Left forelimb (tissue), 1 donor: ENCODE results near the gene AREL1.

Source experiments
- DNase-seq: peaks from one replicate; pipeline ENCODE4 v3.0.0-alpha.2; 2018; ENCODE audit warnings: low spot score

The AREL1 gene

DNA sequence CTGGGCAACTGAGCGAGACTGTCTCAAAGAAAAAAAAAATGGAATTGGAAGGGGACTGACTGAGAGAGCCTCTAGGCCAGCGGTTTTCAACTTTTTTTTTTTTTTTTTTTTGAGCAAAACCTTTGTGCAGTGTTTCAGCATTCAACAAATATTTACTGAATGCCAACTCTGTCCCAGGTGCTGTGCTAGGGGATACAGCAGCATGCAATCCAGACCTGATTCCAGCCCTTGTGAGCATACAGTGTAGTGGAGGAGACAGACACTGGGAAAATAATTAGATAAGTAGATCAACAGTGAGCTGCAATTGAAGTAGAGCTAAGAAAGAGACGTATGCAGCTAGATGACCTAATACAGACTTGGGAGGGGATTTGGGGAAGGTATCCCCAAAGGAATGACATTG lies 77.0 kb downstream of the AREL1 start:
- DNase-seq: no peak

DNA sequence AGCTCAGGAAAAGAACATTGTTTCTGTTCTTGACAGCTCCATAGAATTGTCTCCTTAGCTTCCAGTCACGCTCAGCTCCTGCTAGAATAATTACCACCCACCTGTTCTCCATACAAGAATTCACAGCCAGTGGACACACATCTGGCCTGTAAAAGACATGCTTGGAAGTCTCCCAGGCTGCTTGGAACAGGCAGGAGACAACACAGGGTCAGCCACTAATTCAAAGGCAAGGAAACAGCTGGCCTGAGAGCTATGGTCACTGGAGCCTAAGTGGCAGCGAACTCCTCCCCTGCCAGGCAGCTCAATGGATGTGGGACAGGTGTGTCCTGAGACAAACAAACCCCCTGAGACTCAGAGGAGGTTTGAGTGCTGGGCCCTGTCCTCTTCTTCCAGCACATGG lies 77.9 kb downstream of the AREL1 start:
- DNase-seq: no peak

DNA sequence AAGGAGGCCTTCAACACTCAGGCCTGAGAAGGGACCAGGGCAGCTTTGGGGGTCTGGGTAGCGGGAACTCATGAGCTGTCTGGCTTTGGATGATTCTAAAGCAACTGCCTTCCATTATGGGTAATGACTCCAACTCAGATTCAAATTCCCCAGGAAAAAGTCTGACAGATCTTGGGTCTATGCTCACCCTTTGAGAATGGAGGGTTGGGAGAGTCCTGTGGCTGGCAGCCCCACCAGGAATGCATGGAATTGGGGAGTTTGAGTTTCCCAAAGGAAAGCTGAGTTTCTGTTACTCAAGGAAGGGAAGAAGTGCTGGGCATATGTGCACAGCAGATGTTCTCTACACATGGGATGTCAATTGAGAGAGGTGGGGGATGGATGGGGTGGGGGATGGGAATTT lies 78.4 kb downstream of the AREL1 start:
- no peak for DNase-seq

DNA sequence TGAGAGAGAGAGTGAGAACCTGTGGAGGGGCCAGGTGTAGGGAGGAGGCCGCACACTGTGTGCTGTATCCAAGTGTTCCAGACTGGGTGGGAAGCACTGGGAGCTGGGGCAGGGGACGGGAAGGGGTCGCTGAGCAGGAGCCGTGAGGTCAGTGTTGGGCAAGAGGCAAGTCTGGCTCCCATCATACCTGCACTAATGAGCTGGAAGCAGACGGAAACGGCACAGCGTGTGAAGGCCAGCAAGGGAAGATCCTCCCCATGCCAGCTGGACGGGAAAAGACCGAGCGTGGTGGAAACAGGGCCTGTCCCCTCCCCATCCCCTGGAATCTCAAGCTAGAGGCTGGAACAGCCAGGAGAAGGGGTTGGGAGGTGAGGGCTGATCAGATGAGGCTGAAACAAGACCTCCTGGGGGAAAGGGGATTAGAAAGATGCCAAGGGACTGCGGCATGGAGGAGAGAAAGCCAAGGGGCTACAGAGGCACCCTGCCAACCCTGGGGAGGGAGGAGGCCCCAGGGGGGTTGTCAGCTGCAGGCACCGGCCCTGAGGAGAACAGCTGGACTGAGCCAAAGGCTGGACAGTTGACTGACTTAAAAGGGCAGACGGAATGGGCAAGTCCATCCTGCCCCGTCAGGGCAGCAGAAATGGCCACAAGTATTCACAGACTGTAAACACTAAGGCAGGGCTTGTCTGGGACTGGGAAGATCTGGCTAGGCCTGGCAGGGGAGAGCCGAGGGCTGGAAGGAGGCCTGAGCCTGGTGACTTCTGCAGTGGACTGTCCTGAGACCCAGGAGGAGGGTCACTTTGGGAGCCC lies 81.8 kb downstream of the AREL1 start:
- DNase-seq: no peak

DNA sequence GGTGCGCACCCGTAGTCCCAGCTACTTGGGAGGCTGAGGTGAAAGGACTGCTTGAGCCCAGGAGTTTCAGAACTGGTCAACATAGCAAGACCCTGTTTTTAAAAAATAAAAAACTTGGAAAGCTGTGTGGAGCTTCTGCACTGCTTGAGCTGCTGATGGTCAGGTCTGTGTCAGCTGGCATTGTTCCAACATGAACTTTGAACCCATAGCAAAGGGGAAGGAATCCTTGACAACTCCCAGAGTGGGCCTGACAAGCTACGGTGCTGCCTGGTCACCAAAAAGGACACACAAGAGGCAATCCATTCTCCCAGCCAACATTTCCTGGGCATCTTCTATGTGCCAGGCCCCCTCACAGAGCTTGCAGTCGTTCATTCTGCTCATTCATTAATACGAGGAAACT lies 84.5 kb downstream of the AREL1 start:
- DNase-seq: no peak

DNA sequence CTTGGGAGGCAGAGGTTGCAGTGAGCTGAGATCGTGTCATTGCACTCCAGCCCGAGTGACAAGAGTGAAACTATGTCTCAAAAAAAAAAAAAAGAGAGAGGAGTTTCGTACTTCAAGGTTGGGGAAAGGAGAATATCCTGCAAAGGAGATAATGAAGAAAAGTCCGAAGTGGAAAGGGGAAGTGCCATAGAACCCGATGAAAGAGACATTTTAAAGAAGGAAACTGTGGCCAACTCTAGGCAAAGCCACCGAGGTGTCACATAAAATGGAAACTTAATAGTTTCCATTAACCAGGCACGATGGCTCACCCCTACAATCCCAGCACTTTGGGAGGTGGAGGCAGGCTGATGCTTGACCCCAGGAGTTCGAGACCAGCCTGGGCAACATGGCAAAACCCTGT lies 85.8 kb downstream of the AREL1 start:
- no peak for DNase-seq

DNA sequence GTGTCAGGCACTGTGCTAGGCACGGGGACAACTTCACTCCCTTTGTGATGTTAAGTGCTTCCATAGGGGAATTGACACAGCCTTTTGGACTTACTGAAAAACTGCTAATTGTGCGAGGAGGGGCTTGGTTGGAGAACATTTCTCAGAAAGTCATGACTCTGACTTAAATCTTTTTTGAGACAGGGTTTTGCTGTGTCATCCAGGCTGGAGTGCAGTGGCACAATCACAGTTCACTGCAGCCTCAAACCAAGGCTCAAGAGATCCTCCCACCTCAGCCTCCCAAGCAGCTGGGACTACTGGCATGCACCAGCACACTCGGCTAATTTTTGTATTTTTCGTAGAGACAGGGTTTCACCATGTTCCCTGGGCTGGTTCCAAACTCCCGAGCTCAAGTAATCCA lies 90.6 kb downstream of the AREL1 start:
- no peak for DNase-seq

DNA sequence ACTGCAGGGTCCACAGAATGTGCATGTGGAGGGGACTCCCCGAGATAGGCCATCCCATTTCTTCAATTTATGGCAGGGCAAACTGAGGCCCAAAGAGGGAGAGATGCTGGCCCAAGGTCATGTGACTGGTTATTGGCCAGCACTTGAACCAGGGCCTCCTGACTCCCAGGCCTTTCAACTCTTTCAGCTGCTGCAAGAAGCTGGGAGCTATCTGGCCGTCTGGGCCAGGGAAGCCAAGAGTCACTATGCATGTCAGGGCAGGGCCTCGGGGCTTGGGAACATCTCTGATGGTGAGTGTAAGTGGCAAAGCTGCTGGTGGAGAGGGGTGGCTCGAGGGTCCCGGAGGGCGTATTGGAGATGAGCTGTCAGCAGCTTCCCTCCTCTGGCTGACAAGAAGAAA lies 91.3 kb downstream of the AREL1 start:
- no peak for DNase-seq

DNA sequence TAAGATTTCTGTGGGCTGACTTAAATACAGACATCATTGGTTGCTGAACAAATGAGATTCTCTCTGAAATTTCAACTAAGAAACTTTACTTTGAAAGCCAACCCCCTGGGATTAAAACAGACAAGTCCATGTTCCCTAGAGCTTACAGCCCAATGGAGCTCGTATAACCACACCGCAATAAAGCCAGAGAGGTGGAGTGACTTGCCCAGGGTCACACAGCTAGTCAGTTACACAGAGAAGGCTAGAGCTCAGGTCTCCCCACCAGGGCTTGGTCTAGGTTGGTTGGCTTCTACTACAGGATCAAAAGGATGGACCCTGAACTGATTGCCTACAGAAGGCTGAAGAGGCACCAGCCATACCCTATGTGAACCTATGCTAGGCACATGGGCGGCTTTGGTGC lies 92.0 kb downstream of the AREL1 start:
- no peak for DNase-seq

DNA sequence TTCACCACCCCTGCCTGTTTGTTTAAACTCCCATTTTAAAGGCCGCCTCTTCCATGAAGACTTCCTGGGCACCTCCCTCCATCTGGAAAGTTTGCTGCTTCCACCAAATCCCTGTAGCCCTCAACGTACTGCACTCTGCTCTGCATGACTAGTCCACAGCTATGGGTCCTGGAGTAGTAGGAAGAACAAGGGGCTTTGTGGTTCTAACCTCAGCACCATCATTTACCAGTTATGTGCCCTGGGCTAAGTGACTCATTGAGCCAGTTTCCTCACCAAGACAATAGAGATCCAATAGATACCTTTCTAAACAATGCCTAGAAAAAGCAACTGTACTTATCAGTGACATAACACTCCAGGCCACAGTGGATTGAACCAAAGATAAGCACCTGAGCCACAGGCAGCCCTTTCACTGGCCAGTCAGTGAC lies 92.4 kb downstream of the AREL1 start:
- no peak for DNase-seq

DNA sequence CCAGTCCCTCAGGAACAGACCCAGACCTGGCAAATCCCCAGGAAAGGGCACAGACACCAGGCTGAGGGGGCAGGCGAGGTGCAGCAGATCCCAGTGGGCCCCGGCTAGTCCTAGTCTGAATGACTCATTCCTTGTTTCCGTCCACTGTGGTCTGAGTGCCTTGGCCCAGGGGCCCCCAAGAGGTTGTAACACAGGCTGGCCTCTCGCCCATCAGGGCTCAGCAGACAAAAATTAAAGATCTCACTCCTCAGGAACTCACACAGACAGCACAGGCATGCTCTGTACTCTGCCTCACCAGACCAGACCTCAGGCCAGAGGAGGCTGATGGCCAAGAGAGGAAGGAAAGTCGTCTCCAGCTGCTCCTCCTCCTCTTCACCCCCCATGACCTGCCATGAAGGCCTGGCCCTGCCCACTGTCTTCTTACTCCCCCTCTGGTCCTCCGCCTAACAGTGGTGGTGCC lies 93.2 kb downstream of the AREL1 start:
- no peak for DNase-seq

DNA sequence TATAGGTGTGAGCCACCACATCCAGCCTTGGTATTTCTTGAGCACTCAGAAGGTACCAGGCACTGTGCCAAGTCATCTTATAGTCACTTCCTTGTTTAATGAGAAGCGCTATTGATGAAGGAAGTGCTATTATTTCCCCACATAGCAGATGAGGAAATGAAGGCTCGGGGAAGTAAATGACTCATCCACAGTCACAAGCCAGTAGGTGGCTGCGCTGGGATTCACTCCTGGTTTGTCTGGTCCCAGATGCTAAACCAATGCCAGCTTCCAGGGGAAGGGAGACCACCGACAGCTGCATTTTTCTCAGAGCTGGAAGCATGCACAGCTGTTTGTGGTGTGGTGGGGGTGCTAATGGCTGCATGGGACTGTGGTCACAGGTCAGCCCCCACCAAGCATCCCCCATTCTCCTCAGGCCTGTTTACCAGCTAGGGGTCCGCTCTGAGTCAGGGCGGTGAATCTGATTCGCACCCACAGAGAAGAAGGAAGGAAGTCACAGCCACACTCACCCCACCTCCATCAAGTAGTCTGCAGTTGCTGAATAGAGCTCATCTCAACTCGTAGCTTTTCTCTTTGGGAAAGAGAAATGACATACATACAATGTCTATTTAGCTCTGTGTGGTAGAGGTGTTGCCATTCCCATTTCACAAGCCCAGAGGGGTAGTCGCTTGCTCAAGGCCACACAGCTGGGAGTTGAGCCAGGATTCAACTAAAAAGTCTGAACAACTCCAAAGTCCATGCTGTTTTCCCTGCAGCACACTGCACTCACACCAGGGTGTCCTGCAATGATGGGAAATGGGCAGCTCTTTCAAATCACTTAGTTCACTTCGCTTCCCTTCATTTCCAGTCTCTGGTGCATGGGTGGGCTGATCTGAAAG lies 94.6 kb downstream of the AREL1 start:
- DNase-seq: no peak

DNA sequence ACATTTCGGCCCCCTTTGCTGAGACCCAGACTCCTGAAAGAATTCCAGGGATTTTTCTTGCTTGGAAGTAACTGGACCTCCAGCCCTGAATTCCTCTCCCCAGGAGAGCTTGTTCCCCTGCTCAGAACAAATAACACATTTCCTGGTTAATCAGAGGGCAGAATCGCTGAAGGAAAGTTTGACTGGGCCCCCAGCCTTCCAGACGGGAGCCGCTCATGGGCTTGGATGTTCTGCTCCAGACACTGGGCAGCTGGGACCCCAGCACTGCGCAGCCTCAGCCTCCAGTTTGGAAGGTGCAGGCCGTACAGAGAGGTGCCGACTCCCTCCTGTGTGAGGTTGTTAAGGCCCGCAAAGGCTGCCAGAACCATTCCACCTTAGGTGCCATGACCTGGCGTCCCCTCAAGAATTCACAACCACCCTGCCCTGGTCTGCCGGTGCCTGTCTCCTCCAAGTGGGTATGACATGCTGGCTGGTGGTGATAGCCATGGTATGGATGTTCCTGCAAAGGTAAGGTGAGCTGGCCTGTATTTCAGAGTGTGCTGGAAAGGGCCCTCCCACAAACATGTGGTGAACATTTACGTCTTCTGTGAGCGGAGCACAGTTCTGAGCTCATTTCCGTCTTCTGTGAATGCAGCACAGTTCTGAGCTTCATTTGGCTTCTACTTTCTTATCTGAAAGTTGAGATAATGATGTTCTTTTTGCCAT lies 95.7 kb downstream of the AREL1 start:
- DNase-seq: no peak

DNA sequence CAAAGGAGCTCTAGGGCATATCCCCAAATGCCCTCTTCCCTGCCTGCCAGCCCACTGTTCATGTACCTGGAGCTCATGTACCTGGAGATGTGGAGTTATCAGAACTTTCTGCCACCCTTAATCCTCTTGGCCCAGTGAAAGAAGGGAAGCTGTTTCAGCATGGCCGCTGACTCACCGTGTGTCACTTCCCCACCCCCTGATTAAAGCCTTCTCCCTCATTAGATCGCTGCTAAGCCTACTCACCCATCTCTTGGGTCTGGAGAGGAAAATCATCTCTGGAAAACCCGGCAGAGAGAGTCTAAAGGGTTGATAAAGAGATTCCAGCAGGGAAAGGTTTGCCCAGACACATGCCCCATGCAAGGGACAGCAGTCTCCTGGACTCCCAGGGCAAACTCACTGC lies 96.4 kb downstream of the AREL1 start:
- no peak for DNase-seq

DNA sequence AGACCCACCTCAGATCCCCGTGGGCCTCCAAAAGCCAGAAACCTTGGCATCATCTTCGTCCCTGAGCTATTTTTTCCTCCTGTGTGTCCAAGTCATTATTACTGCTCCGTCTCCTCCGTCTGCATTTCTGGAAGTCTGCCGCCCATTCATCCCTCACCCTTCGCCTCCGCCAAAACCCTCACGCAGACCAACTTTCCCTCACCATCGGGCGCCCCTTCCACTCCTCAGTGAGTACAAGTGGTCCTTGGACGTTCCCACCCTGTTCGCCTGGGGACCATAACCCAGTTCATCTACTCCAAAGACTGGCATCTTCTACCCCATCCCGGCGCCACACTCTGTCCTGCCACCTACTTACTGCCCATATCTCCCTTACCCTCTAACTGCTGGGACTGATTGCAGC lies 97.1 kb downstream of the AREL1 start:
- DNase-seq: no peak

DNA sequence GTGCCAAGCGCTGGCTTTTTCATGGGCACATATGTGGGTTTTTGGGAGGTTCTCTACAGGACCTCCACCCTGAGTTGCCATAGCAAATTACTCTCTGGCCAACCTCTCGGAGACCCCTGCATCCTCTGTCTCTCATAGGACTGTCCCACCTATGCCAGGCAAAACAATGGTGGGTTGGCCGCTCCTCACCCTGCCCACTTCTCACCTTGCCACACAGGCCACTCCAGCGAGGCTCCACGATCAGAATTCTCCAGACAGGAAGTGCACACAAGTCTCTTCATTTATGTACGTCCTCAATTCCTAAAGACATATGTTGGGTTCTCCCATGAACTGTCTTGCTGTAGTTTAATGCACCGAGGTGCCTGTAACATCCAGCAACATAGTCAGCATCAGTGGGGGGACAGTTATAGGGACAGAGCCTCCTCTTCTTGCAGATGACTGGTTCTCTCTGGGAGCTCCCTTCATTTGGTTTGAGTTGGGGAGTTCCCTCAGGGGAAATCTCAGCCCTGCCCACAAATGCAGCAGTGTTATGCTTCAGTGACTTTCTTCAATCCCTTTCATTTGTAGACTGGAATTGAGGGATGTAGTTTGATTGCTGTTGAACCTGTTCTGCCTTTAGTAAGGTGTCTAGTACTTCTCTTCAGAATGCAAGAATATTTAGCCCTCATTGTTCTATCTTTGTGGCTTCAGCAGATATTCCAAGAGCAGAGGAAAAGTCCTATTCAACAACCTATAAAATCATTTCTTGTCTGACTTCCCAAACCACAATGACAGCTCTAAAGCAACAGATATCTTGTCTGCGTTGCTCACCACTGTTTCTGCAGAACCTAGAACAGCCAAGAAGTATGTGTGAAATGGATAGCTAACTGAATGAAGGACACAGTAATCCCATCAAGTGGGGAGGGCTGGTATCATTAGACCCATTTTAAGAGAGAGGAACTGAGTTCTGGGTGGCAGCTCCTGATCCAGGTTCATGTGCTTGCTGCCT lies 98.1 kb downstream of the AREL1 start:
- DNase-seq: no peak

DNA sequence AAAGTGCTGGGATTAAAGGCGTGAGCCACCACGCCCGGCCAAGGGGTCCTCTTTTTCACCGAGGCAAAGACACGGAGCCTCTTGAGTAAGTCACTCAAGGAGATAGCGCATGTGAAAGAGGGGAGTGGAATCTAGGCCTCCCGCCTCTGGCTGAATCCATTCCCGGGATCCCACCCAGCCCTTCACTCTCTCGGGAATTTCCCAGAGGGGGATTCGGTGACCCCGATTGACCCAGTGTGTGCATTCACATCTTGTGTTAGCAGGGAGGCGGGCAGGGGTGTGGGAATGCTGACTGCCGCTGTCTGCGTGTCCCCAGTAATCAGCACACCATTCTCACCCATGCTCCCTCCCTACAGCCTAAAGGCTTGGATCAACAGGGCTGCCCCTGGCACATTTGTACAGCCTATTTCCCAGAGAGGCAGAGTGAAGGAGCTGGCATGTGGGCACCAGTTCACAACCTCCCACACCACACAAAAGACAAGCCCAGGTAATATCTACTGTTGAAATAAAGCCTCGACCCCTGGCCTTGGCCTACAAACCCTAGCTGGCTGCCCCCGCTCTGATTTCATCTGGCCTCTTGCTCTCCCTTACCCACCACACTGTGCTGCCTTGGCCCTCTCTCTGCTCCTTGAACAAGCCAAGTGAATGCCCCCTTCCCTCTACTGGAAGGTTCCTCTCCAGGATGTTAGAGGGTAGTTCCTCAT lies 99.5 kb downstream of the AREL1 start:
- DNase-seq: no peak

DNA sequence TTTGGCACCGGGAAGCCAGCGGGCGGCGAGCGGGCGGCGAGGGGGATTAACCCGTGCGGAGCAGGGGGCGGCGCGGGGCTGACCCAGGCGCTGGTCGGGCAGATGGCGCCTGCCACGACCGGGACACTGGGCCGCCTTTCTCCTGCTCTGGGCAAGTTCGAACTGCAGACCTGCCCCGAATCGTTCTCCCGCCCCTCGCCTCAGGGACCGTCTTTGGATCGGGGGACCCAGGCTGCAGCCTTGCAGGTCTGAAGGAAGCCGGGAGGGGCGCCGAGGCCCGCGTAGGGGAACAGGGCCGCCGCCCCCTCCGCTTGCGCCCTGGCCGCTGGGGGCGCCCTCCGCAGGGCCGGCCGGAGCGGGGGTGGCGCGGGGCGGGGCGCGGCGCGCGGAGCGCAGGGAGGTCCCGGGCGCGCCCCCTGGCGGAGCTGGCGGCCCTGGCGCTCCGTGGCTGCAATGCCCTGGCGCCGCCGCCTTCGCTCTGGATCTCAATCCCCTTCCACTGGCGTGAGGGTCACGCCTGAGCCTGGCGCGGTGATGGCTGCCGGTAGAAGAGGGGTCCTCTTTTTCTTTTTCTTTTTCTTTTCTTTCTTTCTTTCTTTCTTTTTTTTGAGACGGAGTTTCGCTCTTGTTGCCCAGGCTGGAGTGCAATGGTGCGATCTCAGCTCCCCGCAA lies 100.4 kb downstream of the AREL1 start:
- peak; percentile 85 for DNase-seq

DNA sequence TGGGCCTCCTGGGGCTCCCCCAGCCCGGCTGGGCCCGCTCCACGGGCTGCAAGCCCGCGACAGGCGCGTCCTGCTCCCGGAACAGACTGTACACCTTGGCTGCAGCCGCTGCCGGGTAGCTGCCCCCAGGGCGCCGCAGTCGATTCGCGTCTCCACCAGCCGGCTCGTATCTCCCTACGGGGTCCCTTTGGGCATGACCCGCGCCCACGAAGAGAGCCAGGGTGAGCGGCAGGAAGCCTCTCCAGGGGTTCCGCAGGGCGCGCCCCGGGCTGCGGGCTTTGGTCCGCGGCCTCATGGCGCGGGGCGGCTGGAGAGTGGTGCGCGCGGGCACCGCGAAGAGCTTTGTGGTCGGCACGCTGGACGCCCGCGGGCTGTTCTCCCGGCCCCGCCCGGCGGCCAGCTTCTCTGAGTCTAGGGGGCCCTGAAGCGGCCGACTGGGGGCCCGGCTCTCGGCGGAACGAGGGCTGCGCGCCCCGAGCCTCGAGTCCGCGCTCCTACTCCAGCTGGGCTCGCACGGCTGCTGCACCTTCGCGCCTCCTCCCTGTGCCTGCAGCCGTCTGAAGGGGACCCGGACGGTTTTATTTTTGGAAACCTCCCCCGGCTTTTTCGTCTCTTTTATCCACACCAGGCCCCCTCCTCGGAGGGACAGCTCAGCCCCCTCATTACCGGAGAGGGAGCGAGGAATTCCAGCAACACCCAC lies 101.1 kb downstream of the AREL1 start, which contains the start of gene LTBP2:
Gene LTBP2 (minus strand): TSS at position 588 of the 700 bp plus-strand sequence. CDS start 293 bp downstream, at position 295.
- no peak for DNase-seq
